PC-9 (cell line): ENCODE data around the gene PPP1R18. TPM values are rescaled to one million over a fixed set of nuclear protein-coding genes. Genes with fewer than 3 reads are reported as not detected.

Experiments
- BruUV-seq: library from RNA; stranded (reverse); fragments of 400-500 nt; replicated peaks from 2 replicates; lab custom pipeline; 2021; lab: Mats Ljungman, UMichigan
- CTCF ChIA-PET: fragments of 300-600 bp; sonication (Branson Sonifier 250); formaldehyde crosslinking; loops from one replicate; lab custom pipeline; 2022; ENCODE audit warnings: antibody characterized with exemption; lab: Charles Lee
- POLR2A ChIA-PET: fragments of 300-600 bp; sonication (Branson Sonifier 250); formaldehyde crosslinking; loops from one replicate; lab custom pipeline; 2022; ENCODE audit warnings: antibody characterized with exemption; ENCODE audit not compliant: unreplicated experiment; lab: Charles Lee
- DNase-seq, 2 experiments: peaks; one replicate each; pipeline versions ENCODE4 v3.0.0 to v3.0.0-alpha.2; 2015 to 2022; ENCODE audit warnings: mixed read lengths in 1 of 2
- H2AFZ ChIP-seq: fragments of 200-600 bp; sonication (generic); 2 replicates; pipeline ENCODE4 v1.8.1; 2017; ENCODE audit warnings: antibody characterized with exemption
- H3F3A ChIP-seq: fragments of 200-600 bp; sonication (generic); 2 replicates; pipeline ENCODE4 v1.8.1; 2017; ENCODE audit warnings: antibody characterized with exemption, mild to moderate bottlenecking, low read depth; ENCODE audit not compliant: insufficient read depth
- H3K27ac ChIP-seq: fragments of 200-600 bp; sonication (generic); 2 replicates; pipeline ENCODE4 v1.6.1; 2016; ENCODE audit warnings: mixed run types
- H3K27me3 ChIP-seq: fragments of 200-600 bp; sonication (generic); 2 replicates; pipeline ENCODE4 v1.6.1; 2016; ENCODE audit warnings: low read depth, mixed run types; ENCODE audit not compliant: insufficient read depth
- H3K36me3 ChIP-seq: fragments of 200-600 bp; sonication (generic); 2 replicates; pipeline ENCODE4 v1.6.1; 2016; ENCODE audit warnings: low read depth, mixed run types
- H3K4me1 ChIP-seq: fragments of 200-600 bp; sonication (generic); replicated peaks from 2 replicates; pipeline ENCODE4 v1.6.1; 2016; ENCODE audit warnings: mixed run types; ENCODE audit not compliant: insufficient read depth
- H3K4me2 ChIP-seq: fragments of 200-600 bp; sonication (generic); 2 replicates; pipeline ENCODE4 v1.6.1; 2017; ENCODE audit warnings: mixed run types
- H3K4me3 ChIP-seq: fragments of 200-600 bp; sonication (generic); 2 replicates; pipeline ENCODE4 v1.6.1; 2016; ENCODE audit warnings: mixed run types
- H3K79me2 ChIP-seq: fragments of 200-600 bp; sonication (generic); 2 replicates; pipeline ENCODE4 v1.6.1; 2017; ENCODE audit warnings: low read depth, mixed run types
- H3K9me2 ChIP-seq: fragments of 200-600 bp; sonication (generic); 2 replicates; pipeline ENCODE4 v1.8.1; 2017; ENCODE audit warnings: mild to moderate bottlenecking; ENCODE audit not compliant: insufficient read depth
- H3K9me3 ChIP-seq: fragments of 200-600 bp; sonication (generic); 2 replicates; pipeline ENCODE4 v1.8.1; 2016; ENCODE audit warnings: low read depth; ENCODE audit not compliant: insufficient read depth
- H4K20me1 ChIP-seq: fragments of 200-600 bp; sonication (generic); 2 replicates; pipeline ENCODE4 v1.8.1; 2017; ENCODE audit not compliant: insufficient read depth
- CTCF ChIP-seq: fragments of 200-600 bp; sonication (generic); conservative IDR thresholded peaks from 2 replicates; pipeline ENCODE4 v1.6.1; 2017; ENCODE audit warnings: mixed run types, antibody characterized with exemption, mild to moderate bottlenecking, moderate library complexity
- EZH2 ChIP-seq: fragments of 200-600 bp; sonication (generic); IDR thresholded peaks from 2 replicates; pipeline ENCODE4 v1.8.0; 2017; ENCODE audit warnings: antibody characterized with exemption, low read depth
- intact Hi-C: fragments of 100-400 bp; cut with micrococcal nuclease; formaldehyde crosslinking; loops from one replicate; pipeline ENCODE4 v1.10.0; 2022; ENCODE audit not compliant: unreplicated experiment
- total RNA-seq: library from RNA; stranded (reverse); gene quantifications from 2 replicates; pipeline ENCODE4 v1.2.3, GENCODE V29; 2021

The PPP1R18 gene
- total RNA-seq, 1 experiment from 2014 or later: 68.6 TPM

DNA sequence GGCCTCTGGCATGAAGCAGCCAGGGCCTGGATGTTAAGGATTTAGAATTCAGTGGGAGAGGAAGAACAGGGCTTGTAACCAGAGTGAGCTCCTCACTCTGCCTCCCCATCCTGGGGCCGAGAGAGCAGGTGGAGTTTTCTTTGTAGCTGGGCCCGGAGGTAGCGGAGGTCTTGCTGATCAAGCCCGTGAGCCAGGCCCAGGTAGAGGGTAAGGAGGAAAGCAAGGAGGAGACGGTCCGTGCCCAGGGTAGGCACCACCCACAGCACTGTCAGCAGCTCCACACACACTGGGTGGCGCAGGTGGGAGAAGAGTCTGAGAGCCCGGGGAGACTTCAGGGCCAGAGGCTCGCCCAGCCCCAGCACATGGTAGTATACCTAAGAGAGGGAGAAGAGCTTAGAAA, 2.1 kb upstream of the PPP1R18 start:
- Histone ChIP-seq H3K36me3 (no peaks in the 10 kb centered on the region), H3K9me2 (no peaks in the 10 kb centered on the region), H3K27ac (no peak overlapping the region), H3K27me3 (no peaks in the 10 kb centered on the region), H3K79me2 (peaks cover 40% of the 10 kb centered on the region), H3K9me3 (no peaks in the 10 kb centered on the region), H2AFZ (no peak overlapping the region), H3K4me2 (peak overlapping the region; percentile 93), H3F3A (peaks cover 25% of the 10 kb centered on the region), H3K4me1 (peaks cover 44% of the 10 kb centered on the region), H3K4me3 (no peak overlapping the region; the same call in 1 of the 2 replicates), H4K20me1 (no peaks in the 10 kb centered on the region)
- TF ChIP-seq CTCF (no peak), EZH2 (no peak)
- ChIA-PET POLR2A (no interaction called here), CTCF (interaction anchor here (0.7 kb wide), 1 partner anchor 28 kb away, joined by 3 read pairs; the partner anchor contains the start of gene MDC1)
- intact Hi-C loops: no loop called here
- BruUV-seq: no TSS peak
- no peak for DNase-seq

DNA sequence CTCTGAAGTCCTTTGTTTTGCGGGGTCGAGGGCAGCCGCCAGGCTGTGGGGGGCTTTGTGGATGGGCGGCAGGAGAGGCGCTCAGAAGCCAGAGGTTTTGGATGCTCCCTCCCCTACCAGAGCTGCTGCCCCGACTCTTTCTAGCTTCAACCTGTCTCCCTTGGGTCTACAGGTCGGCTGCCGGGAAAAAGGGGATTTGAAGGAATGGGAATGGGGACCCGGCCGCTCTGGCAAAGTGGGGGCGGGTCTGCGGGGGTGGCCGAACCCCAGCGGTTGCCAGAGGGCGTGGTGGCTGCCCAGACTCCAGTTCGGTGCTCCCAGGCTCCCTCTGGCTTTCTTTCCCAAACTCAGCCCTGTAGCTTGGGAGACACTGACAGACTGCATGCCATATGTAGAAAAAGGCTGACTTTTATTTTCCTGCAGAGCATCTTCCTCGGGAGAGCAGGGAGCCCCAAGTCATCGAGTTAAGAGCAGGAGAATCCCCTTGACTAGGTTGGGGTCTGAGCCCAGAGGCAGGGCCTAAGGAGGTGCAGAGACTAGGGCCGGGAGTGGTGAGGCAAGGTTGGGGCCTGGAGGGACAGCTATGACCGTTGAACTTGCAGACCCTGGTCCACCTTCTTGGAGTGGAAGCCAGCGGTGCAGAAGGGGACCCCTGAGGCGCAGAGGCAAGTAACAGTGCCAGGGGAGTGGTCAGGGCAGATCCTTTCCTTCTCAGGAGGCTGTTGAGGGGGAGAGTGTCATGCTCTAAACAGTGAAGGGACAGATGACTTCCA, 1.4 kb upstream of the PPP1R18 start:
- peak overlapping the region; percentile 98 for H3K4me3 ChIP-seq
- H3K4me2 ChIP-seq: peak overlapping the region; percentile 93
- peak overlapping the region; percentile 72 for H3K27ac ChIP-seq
- peak overlapping the region; percentile 92 for H2AFZ ChIP-seq
- DNase-seq: peak in 1 of 2 experiments; percentile 38
- H3K4me1 ChIP-seq: peaks cover 51% of the 10 kb centered on the region
- TSS peak; percentile 51 for BruUV-seq
- H3K79me2 ChIP-seq: peaks cover 47% of the 10 kb centered on the region
- H3F3A ChIP-seq: peaks cover 32% of the 10 kb centered on the region
- H3K9me3 ChIP-seq: no peaks in the 10 kb centered on the region
- no peaks in the 10 kb centered on the region for H3K9me2 ChIP-seq
- no peaks in the 10 kb centered on the region for H3K36me3 ChIP-seq
- CTCF ChIA-PET: interaction anchor here (0.6 kb wide), 1 partner anchor 65 kb away, joined by 4 read pairs; no protein-coding TSS in a partner anchor
- H3K27me3 ChIP-seq: no peaks in the 10 kb centered on the region
- intact Hi-C loops: loop anchor here (1.0 to 2.0 kb wide), 4 partner anchors 29 to 226 kb away; partner anchors contain the start of genes MDC1, MRPS18B, PPP1R10 and VARS2
- H4K20me1 ChIP-seq: no peaks in the 10 kb centered on the region
- no peak for TF ChIP-seq EZH2
- POLR2A ChIA-PET: interaction anchor here (0.6 to 1.2 kb wide), 3 partner anchors 10 to 73 kb away, joined by 5 to 7 read pairs (median 6); no protein-coding TSS in a partner anchor

GRCh38 chr6:30686908-30687658, 638 bp upstream of the PPP1R18 start:
- POLR2A ChIA-PET: interaction anchor here (0.6 to 1.2 kb wide), 3 partner anchors 10 to 72 kb away, joined by 5 to 7 read pairs (median 6); no protein-coding TSS in a partner anchor
- BruUV-seq: no TSS peak
- Histone ChIP-seq H2AFZ (peak overlapping the region; percentile 92), H3K4me3 (peak overlapping the region; percentile 98), H3K79me2 (peaks cover 47% of the 10 kb centered on the region), H3K27me3 (no peaks in the 10 kb centered on the region), H4K20me1 (no peaks in the 10 kb centered on the region), H3K4me2 (peak overlapping the region; percentile 93), H3K9me3 (no peaks in the 10 kb centered on the region), H3K4me1 (peaks cover 59% of the 10 kb centered on the region), H3K9me2 (no peaks in the 10 kb centered on the region), H3F3A (peaks cover 39% of the 10 kb centered on the region), H3K36me3 (no peaks in the 10 kb centered on the region), H3K27ac (peak overlapping the region; percentile 72)
- TF ChIP-seq EZH2 (no peak), CTCF (no peak)
- intact Hi-C loops: loop anchor here (1.0 to 2.0 kb wide), 4 partner anchors 30 to 227 kb away; partner anchors contain the start of genes MDC1, MRPS18B, PPP1R10 and VARS2
- CTCF ChIA-PET: interaction anchor here (0.6 kb wide), 1 partner anchor 66 kb away, joined by 4 read pairs; no protein-coding TSS in a partner anchor
- peak; percentile 80 to 98 for DNase-seq
